GM21360 (cell line): Measurements from ENCODE around the gene NCK2.

Experiments used
- ATAC-seq: cut with Tn5 transposase; IDR thresholded peaks from one replicate; pipeline ENCODE4 v1.9.1; 2021; ENCODE audit warnings: mild to moderate bottlenecking, moderate library complexity; ENCODE audit not compliant: unreplicated experiment

Gene NCK2

GRCh38 chr2:105808423-105809096 lies 63.8 kb downstream of the NCK2 start:
- ATAC-seq = no peak

GRCh38 chr2:105809097-105809473 lies 64.4 kb downstream of the NCK2 start:
- peak; percentile 41 for ATAC-seq

DNA sequence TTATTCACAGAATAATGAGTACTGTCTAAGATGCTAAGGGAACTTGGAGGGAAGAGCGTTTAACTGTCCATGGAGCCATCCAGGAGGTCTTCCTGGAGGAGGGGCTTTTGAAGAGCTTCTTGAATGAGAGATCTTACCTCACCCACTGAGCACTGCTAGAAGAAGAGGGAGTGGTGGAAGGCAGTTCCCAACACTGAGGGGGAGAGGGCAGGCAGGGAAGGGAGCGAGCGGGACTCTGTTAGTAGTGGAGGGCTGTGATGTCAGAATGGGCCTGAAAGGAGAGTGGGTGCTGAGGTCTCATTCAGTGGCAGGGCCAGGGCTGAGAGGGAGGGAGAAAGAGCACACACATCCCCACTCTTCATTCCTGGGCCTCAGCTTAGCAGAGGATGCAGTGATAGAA lies 65.0 kb downstream of the NCK2 start:
- no peak for ATAC-seq

- ATAC-seq = peak; percentile 89
Measured at GRCh38 chr2:105812180-105813044, 67.7 kb downstream of the NCK2 start.

DNA sequence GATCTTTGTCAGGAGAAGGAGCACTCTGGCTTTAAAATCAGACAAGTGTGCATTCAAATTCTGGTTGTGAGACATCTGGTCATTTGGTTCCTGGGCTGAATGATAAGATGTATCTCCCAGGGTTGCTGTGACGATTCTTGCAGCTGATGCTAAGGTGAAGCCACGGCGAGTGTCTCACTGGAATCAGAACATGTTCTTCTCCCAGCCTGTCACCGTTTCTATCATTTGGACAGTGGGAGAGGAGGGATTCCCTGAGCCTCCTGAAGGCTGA lies 68.3 kb downstream of the NCK2 start:
- ATAC-seq = no peak

DNA sequence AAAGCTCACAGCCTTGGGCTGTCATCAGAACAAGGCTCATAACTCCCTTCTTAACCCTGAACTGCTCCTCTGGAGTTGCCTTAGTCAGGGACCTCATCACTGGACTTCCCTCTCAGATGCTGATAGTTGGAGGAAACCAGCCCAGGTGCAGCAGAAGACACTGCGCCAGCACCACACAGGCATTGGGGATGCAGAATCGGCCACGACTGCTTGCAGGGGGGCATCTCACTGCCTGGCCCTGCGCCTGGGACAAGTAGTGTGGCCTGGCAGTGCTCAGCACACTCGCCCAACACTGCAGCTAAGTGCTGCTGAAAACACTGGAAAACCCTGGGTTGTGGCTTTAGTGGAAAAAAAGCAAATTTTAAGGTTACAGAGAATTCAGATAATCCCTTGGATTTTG lies 68.7 kb downstream of the NCK2 start:
- no peak for ATAC-seq

DNA sequence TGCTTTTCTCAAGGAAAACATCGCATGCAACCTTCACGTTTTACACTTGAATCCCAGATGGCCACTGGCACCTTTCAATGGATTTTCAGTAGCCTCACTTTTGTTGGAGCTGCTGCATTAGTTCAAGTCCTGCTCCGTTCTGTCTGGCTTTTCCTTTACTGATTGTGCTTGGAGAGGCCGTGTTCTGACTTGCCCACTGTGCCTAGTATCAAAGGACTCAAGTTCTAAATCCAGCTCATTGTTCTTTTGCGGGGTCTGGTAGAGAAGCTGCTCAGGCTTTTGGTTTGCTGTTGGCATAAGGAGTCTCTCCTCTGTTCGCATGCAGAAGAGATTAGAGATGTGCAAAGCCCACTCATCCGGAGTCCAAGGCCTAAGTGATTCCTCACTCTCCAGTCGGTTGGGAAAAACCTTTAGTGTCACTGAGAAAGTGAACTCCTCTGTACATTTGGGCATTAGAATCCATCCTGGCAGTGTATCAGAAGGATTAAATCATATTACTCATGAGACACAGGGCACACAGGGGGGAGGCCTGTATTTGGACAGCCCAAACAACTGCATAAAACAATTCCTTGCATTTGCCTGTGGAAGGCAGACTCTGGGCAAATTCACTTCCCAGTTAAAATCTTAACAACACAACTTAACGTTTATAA lies 69.7 kb downstream of the NCK2 start:
- no peak for ATAC-seq

DNA sequence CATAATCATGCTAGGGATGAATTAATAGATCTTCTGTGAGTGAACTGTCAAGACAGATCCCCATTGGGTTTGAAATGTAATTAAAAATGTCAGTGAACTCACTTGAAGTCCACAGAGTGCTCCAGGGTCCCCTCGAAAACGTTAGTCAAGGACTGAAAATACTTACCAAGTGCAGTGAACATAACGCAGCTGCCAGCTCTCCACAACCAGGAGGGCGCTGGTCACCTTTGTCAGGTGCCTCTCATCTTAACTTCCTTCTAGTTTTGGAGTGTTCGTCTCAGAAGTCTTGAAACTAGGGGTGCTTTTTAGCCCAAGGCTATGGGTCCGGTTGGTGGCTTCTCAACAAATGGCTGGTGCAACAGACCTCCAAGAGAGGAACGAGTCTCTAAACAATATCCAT lies 70.7 kb downstream of the NCK2 start:
- no peak for ATAC-seq

DNA sequence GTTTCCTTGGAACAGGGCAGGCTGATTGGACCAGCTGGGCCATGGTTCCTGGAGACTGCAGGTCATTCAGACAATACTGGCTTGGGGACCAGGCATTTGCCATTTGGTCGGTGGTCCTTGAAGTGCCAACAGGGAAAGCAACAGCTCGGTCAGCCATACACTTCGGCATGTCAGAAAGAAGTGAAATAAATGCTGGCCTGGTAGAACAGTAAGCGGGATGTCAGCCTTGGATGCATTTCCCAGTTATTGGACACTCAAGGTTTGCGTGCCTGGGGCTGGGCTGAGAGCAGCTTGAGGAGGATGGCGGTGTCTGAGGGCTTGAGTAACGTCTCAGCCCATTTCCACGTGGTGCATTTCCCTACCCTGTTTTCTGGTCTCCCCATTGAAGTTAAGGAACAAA lies 75.4 kb downstream of the NCK2 start:
- no peak for ATAC-seq

GRCh38 chr2:105820691-105821090 lies 76.0 kb downstream of the NCK2 start:
- no peak for ATAC-seq

DNA sequence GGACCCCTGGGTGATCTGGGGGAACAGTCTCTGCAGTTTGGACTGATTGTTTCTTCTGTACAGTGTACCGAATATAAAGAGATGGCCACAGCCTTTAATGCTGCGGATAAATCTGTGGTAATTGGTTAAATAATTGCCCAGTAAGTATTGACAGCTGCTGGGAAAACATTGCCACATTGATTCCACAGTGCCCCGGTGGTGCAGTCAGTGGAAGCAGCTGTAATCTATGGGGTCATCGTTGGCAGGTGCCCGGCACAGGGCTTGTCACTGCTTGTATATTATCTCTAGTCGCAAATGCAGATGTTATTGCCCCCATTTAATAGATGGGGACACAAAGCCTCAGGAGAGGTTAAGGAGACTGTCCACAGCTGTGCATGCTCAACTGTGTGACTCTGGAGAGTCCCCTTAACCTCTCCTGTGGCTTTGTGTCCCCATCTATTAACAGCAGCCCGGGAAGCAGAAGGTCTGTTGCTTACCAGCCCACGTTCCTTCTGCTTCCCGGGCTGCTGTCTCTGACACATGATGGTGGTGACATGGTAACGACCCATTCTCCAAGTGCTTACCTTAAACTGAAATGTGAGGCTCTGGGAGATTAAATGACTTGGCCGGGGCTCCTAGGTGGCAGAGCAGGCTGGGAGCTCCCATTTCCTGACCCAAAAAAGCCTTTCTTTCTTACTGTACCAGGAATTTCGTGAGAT lies 76.9 kb downstream of the NCK2 start:
- ATAC-seq = no peak

DNA sequence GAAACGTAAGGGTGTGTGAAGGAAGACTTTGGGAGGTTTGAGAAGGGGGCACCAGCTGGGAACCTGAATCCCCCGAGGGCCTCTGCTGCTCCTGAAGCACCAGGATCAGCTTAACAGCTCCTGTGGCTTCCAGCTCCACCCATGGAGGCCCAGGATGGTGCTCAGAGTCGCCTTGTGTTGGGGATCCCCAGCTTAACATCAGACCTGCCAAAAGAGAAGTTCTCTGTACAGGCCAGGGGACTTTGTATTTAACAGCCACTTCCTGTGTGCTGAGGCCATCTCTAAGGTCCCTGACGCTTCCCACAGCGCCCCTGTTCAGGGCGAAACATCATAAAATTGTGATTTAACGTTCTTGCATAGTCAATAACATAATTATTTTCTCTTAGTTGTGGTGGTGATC lies 77.5 kb downstream of the NCK2 start:
- peak; percentile 82 for ATAC-seq

- ATAC-seq = no peak
Measured at GRCh38 chr2:105824446-105824845, 79.7 kb downstream of the NCK2 start.

- no peak for ATAC-seq
Measured at GRCh38 chr2:105827351-105828096, 82.8 kb downstream of the NCK2 start.

DNA sequence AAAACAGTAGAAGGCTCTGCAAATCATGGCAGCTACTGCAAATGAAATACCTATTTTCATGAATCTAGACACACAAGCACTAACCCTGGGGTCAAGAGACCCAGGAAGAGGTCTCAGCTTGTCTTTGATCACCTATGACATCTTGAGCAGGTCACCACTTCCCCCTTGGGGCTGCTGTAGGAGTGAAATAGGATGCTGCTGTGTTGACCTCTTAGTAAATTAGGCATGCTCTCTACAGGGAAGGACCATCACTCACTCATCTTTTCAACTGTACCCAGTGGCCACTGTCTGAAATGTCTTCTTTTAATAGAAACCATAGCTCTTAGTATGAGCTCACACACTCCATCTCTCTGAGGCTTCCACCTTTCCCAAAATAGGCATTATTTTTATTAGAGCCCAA lies 83.8 kb downstream of the NCK2 start:
- ATAC-seq = no peak

DNA sequence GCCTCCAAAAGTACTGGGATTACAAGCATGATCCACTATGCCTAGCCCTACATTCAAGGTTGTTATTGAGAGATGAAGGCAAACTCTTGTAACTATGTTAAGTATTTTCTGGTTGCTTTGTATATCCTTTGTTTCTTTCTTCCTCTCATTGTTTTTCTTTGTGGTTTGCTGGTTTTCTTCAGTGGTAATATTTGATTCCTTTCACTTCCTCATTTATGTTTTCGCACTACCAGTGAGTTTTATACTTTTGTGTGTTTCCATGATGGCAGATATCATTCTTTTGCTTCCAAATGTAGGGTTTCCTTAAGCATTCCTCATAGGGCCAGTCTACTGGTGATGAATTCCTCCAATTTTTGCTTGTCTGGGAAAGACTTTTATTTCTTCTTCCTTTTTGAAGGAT lies 90.2 kb downstream of the NCK2 start:
- peak; percentile 82 for ATAC-seq

GRCh38 chr2:105836341-105836740 lies 91.6 kb downstream of the NCK2 start:
- ATAC-seq = no peak

- no peak for ATAC-seq
Measured at GRCh38 chr2:105836840-105837692, 92.4 kb downstream of the NCK2 start.

DNA sequence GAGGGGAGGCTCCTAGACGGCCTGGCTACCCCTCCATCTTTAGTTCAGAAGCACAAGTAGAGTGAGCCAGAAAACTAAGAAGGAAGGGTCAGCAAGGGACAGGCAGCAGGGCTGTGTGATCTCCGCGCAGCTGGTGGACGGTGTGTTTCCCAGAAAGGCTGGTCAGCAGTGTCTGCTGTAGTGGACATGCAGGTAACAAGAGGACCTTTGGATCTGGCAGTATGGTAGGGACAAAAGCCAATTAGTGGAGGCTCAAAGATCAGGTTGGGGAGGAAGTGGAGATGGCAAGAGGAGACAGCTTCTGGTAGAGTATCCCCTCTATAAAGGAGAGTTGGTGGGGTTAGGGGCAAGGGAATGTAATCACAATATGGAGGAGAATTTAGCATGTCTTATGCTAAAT lies 95.1 kb downstream of the NCK2 start:
- ATAC-seq = no peak

DNA sequence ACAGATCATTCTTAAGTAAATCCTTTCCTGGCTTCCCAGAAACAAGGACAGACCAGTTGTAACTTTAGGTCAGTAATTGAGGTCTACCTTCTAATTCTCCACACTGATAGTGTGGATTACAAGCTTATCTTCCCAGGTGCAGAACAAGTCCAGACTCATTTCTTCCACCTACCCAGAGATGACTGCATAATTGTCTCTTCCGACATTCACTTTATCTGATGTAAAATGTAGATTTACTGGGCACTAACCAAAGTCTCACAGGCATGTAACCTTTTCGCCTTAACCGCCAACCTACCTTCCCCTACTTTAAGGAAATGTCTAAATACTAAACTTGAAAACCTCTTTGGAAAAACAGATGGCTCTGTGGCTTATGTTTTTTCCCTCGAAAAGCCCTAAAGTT lies 96.2 kb downstream of the NCK2 start:
- ATAC-seq = no peak
